Fibroblast of lung (primary cell): ENCODE data around the gene TMEM127. TPM values are rescaled to one million over a fixed set of nuclear protein-coding genes. Genes with fewer than 3 reads are reported as not detected.

Source experiments
- DNase-seq, 2 donors: peaks; one replicate each; pipeline versions ENCODE4 v3.0.0 to v3.0.0-alpha.2; 2010; ENCODE audit warnings: low read depth in 2 of 2
- H2AFZ ChIP-seq: 2 replicates; pipeline ENCODE4 v1.5.1; 2012; ENCODE audit warnings: low read length, control low read depth, inconsistent platforms
- H3K27ac ChIP-seq: 2 replicates; pipeline ENCODE4 v1.5.1; 2011; ENCODE audit warnings: low read length, control low read depth; ENCODE audit not compliant: insufficient read depth
- H3K27me3 ChIP-seq: 2 replicates; pipeline ENCODE4 v1.5.1; 2011; ENCODE audit warnings: mild to moderate bottlenecking, low read length; ENCODE audit not compliant: control insufficient read depth, insufficient read depth
- H3K36me3 ChIP-seq: 2 replicates; pipeline ENCODE4 v1.5.1; 2011; ENCODE audit warnings: low read length; ENCODE audit not compliant: control insufficient read depth, insufficient read depth
- H3K4me1 ChIP-seq: 2 replicates; pipeline ENCODE4 v1.5.1; 2011; ENCODE audit warnings: low read length; ENCODE audit not compliant: control insufficient read depth, insufficient read depth; ENCODE audit errors: extremely low read depth
- H3K4me2 ChIP-seq: 2 replicates; pipeline ENCODE4 v1.5.1; 2011; ENCODE audit warnings: low read length, control low read depth; ENCODE audit not compliant: insufficient read depth; ENCODE audit errors: extremely low read depth
- H3K4me3 ChIP-seq, 4 experiments: fragments of 200-600 bp in 1 of 4; sonication (generic) in 1 of 4; replicated peaks in 1 of 4; 2 replicates each; pipeline ENCODE4 v1.5.1; 2011 to 2016; ENCODE audit warnings: low read length in 4 of 4, low read depth in 3 of 4, mild to moderate bottlenecking in 3 of 4, control low read depth in 2 of 4, inconsistent platforms in 1 of 4, mixed read lengths in 1 of 4; ENCODE audit not compliant: insufficient read depth in 1 of 4; ENCODE audit errors: control extremely low read depth in 1 of 4
- H3K79me2 ChIP-seq: 2 replicates; pipeline ENCODE4 v1.5.1; 2012; ENCODE audit warnings: mild to moderate bottlenecking, low read length, inconsistent platforms; ENCODE audit not compliant: control insufficient read depth, insufficient read depth
- H3K9ac ChIP-seq: 2 replicates; pipeline ENCODE4 v1.5.1; 2011; ENCODE audit warnings: mild to moderate bottlenecking, low read length, control low read depth; ENCODE audit not compliant: insufficient read depth
- H3K9me3 ChIP-seq: 2 replicates; pipeline ENCODE4 v1.5.1; 2012; ENCODE audit warnings: low read depth, low read length; ENCODE audit not compliant: control insufficient read depth, insufficient read depth
- H4K20me1 ChIP-seq: 2 replicates; pipeline ENCODE4 v1.5.1; 2011; ENCODE audit warnings: low read length; ENCODE audit not compliant: control insufficient read depth, insufficient read depth; ENCODE audit errors: extremely low read depth
- EZH2 ChIP-seq: IDR thresholded peaks from 2 replicates; pipeline ENCODE4 v1.5.1; 2012; ENCODE audit warnings: low read length, control low read depth, mild to moderate bottlenecking; ENCODE audit errors: missing control alignments
- polyA plus RNA-seq, 2 donors: library from polyadenylated mRNA; depleted of rRNA in 1 of 2; stranded (reverse) in 1 of 2; unstranded in 1 of 2; fragments of >200 nt; gene quantifications; 2 replicates each; pipeline ENCODE4 v1.2.1, GENCODE V29; 2011 to 2012; ENCODE audit warnings: missing spikeins in 1 of 2
- total RNA-seq: library from RNA; depleted of rRNA; stranded (reverse); fragments of >200 nt; gene quantifications from 2 replicates; pipeline ENCODE4 v1.2.1, GENCODE V29; 2014
- TF ChIP-seq, protein P1 (sequence below), 2 donors: IDR thresholded peaks in 1 of 2; conservative IDR thresholded peaks in 1 of 2; 1 replicate in 1 of 2; 2 replicates in 1 of 2; pipeline ENCODE4 v1.5.1; 2011 to 2012; ENCODE audit warnings: low read length in 2 of 2, control low read depth in 1 of 2, inconsistent platforms in 1 of 2, low read depth in 1 of 2, mild to moderate bottlenecking in 1 of 2

Gene TMEM127
- total and polyA plus RNA-seq, 2 donors (not counting 1 experiment from before 2014, with no cell fraction given), result 20.8 to 48.0 TPM

DNA sequence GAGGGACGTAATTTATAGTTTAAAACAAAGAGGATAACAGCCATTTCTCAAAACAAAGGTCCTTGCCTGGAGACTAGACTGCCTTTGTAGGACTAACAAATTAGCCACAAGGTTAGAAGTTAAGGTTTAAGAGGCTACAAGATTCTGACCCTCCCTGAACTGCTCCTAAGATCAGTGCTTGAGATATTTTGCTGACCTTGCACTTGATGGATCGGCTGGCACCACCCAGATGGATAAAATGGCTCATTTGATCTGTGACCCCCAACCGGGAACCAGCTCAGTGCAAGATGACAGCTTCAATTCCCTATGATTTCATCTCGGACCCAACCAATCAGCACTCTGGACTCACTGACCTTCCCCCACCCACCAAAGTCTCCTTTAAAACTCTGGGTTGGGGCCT, 53.5 kb downstream of the TMEM127 start:
- DNase-seq, result no peak
- no peak overlapping the region for H2AFZ ChIP-seq
- H3K4me1 ChIP-seq, result peaks cover 3% of the 10 kb centered on the region
- no peaks in the 10 kb centered on the region for H3K27me3 ChIP-seq
- no peak overlapping the region for H3K4me2 ChIP-seq
- no peaks in the 10 kb centered on the region for H4K20me1 ChIP-seq
- no peak overlapping the region for H3K4me3 ChIP-seq
- no peaks in the 10 kb centered on the region for H3K36me3 ChIP-seq
- H3K9me3 ChIP-seq, result no peaks in the 10 kb centered on the region
- no peak overlapping the region for H3K27ac ChIP-seq
- H3K79me2 ChIP-seq, result peaks cover 17% of the 10 kb centered on the region
- TF ChIP-seq, protein P1, sequence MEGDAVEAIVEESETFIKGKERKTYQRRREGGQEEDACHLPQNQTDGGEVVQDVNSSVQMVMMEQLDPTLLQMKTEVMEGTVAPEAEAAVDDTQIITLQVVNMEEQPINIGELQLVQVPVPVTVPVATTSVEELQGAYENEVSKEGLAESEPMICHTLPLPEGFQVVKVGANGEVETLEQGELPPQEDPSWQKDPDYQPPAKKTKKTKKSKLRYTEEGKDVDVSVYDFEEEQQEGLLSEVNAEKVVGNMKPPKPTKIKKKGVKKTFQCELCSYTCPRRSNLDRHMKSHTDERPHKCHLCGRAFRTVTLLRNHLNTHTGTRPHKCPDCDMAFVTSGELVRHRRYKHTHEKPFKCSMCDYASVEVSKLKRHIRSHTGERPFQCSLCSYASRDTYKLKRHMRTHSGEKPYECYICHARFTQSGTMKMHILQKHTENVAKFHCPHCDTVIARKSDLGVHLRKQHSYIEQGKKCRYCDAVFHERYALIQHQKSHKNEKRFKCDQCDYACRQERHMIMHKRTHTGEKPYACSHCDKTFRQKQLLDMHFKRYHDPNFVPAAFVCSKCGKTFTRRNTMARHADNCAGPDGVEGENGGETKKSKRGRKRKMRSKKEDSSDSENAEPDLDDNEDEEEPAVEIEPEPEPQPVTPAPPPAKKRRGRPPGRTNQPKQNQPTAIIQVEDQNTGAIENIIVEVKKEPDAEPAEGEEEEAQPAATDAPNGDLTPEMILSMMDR (conservative IDR thresholded peaks at IDR 0.05 in 1 of 2, IDR thresholded peaks at IDR 0.05 in 1 of 2; ENCODE audit: low read depth in 1 of 2, low read length in 2 of 2), result no peak
- TF ChIP-seq EZH2, result no peak
- H3K9ac ChIP-seq, result no peak overlapping the region

DNA sequence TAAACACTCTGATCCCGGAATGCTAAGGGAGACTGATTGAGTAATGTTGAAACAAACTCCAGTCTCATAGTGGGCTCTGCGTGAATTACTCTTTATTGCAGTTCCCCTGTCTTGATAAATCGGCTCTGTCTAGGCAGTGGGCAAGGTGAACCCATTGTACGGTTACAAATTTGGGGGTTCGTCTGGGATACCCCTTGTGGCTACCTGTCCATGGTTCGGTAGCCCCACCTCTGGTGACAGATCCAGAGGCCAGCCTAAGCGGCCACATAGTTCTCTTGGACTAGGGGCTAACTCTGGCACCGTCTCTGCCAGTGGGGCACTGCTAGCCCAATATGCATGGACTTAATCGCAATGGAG, 56.1 kb downstream of the TMEM127 start:
- H2AFZ ChIP-seq, result no peak overlapping the region

DNA sequence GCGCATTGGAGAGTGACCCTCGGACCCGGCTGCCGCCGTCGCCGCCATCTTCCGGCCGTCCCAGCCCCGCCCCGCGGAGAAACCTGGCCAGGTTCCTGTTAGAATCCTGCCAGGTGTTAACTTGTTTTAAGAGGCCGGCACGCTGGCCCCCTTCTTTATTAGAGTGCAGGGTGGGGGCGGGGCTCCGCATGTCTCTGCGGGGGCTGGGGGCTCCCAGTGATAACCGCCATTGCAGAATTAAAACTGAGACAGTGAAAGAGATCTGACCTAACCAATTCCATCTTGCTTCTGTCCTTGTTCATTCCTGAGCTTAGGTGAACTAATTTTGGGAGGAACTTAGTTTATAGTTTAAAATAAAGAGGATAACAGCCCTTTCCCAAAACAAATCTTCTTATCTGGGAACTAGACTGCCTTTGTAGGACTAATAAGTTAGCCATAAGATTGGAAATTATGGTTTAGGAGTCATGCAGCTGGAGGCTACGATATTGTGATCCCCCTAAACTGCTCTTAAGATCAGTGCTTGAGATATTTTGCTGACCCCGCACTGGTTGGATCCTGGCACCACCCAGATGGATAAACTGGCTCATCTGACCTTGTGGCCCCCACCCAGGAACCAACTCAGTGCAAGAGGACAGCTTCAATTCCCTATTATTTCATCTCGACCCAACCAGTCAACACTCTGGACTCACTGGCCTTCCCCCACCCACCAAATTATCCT, 56.6 kb downstream of the TMEM127 start:
- Histone ChIP-seq H3K27me3 (no peaks in the 10 kb centered on the region), H3K36me3 (no peaks in the 10 kb centered on the region), H3K4me2 (peak overlapping the region; percentile 79), H3K27ac (peak overlapping the region; percentile 89), H2AFZ (peak overlapping the region; percentile 48), H3K9me3 (no peaks in the 10 kb centered on the region), H4K20me1 (no peaks in the 10 kb centered on the region), H3K4me1 (peaks cover 8% of the 10 kb centered on the region), H3K9ac (peak overlapping the region; percentile 95), H3K4me3 (peak overlapping the region; percentile 43 to 90 (median 81)), H3K79me2 (peaks cover 46% of the 10 kb centered on the region)
- TF ChIP-seq, protein P1 (conservative IDR thresholded peaks at IDR 0.05 in 1 of 2, IDR thresholded peaks at IDR 0.05 in 1 of 2; ENCODE audit: low read depth in 1 of 2, low read length in 2 of 2), result no peak
- no peak for TF ChIP-seq EZH2
- no peak for DNase-seq

More for the DNA sequence above, 56.1 kb downstream of the TMEM127 start:
- no peaks in the 10 kb centered on the region for H3K9me3 ChIP-seq
- H3K9ac ChIP-seq, result no peak overlapping the region
- H3K4me1 ChIP-seq, result peaks cover 8% of the 10 kb centered on the region
- H3K4me3 ChIP-seq, result peak overlapping the region; percentile 43 to 90 (median 81)
- H3K27ac ChIP-seq, result no peak overlapping the region
- no peaks in the 10 kb centered on the region for H3K27me3 ChIP-seq
- no peak for DNase-seq
- H4K20me1 ChIP-seq, result no peaks in the 10 kb centered on the region
- peaks cover 41% of the 10 kb centered on the region for H3K79me2 ChIP-seq
- TF ChIP-seq EZH2, result no peak
- TF ChIP-seq, protein P1 (conservative IDR thresholded peaks at IDR 0.05 in 1 of 2, IDR thresholded peaks at IDR 0.05 in 1 of 2; ENCODE audit: low read depth in 1 of 2, low read length in 2 of 2), result no peak
- peak overlapping the region; percentile 79 for H3K4me2 ChIP-seq
- no peaks in the 10 kb centered on the region for H3K36me3 ChIP-seq
